GM12872 (cell line): ENCODE measurements around the gene RGS6.

Source experiments
- TF ChIP-seq, protein P1 (sequence below): IDR thresholded peaks from 3 replicates; pipeline ENCODE4 v1.5.1; 2011; ENCODE audit warnings: low read depth, mild to moderate bottlenecking, low read length, moderate library complexity; ENCODE audit not compliant: insufficient read depth

Gene RGS6

DNA sequence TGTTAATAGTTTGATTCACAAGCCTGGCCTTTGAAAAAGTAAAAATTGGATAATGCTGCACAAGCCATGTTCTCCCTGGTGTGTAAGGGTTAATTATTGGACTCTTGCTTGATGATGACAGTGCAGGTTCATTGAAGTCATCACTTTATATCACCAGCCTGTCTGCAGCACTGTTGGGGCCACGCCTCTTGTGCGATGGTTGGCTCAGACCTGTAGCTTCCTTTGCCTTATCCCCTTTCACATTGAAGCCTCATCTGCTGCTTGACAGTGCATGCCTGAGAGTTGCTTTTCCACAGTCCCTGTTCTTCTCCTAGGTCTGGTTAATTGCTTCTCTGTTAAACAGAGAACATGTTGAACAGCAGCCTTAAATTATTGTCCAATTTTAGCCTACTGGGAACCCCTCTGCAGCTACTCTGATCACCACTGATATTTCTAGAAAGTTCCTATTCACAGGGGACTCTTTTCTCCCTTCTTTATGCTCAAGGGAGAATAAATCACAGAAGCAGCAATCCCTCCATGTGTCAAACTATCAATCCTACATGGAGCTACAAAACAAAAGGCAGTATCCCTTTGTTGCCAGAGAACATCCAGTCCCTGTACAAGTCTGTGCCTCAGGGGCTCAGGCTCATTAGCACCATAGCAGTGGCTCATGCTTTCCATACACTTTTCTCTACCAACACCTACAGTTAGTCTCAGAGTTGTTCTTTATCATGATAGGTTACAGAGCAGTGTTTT, 322.1 kb downstream of the RGS6 start:
- TF ChIP-seq, protein P1, sequence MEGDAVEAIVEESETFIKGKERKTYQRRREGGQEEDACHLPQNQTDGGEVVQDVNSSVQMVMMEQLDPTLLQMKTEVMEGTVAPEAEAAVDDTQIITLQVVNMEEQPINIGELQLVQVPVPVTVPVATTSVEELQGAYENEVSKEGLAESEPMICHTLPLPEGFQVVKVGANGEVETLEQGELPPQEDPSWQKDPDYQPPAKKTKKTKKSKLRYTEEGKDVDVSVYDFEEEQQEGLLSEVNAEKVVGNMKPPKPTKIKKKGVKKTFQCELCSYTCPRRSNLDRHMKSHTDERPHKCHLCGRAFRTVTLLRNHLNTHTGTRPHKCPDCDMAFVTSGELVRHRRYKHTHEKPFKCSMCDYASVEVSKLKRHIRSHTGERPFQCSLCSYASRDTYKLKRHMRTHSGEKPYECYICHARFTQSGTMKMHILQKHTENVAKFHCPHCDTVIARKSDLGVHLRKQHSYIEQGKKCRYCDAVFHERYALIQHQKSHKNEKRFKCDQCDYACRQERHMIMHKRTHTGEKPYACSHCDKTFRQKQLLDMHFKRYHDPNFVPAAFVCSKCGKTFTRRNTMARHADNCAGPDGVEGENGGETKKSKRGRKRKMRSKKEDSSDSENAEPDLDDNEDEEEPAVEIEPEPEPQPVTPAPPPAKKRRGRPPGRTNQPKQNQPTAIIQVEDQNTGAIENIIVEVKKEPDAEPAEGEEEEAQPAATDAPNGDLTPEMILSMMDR, result no peak

DNA sequence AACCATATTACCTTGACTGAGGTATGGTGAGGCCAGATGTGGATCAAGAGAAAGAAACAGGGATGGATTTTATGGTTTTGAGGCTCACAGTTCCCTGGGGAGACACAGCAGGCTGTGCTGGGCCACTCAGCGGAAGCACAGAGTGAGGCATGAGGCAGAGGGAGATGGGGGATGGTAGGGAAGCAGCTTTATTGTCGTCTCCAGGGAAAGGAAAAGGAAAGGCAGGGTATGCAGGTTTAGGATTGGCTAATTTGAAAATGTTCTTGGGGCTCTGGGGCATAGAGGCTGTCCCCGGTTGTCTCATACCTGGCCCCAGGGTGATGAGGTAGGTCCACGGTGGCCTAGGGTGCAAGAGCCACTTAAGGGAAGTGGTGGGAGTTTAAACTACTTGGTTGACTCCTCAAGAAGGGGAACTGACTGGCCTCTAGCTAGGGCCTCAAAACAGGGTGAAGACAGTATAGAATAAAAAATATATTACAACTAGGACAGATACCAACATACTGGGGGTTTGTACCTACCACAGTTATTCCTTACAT, 322.8 kb downstream of the RGS6 start:
- TF ChIP-seq, protein P1, result no peak

DNA sequence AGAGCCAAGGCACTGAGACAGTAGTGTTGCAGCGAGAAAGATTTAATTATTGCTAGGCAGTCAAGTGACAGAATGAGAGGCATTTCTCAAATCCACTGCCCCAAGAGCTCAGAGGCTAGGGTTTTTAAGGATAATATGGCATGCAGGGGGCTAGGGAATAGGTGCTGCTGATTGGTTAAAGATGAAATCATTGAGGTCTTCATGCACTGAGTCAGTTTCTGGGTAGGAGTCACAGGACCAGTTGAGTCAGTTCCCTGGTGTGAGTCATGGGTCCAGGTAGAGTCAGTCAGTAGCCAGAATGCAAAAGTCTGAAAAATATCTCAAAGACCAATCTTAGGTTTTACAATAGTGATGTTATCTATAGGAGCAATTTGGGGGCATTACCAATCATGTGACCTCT, 323.8 kb downstream of the RGS6 start:
- TF ChIP-seq, protein P1, result no peak

DNA sequence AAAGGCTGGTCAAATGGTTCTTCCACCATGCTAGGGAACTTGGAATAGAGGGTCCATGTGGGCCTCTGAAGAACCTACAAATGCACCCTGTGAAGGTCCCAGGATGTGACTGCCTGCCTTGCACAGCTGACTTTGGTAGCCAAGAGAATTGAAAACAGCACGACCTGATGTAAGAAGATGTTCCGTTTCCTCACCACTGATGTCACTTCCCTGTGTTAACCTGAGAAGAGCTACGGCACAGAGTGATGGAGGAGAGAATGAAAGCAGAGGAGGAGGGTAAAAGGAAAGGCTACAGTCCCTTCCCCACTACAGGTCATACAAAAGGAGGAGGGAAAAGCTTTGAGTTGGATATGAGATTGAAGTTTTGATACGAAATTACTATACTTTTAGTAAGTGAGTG, 328.8 kb downstream of the RGS6 start:
- TF ChIP-seq, protein P1, result no peak

DNA sequence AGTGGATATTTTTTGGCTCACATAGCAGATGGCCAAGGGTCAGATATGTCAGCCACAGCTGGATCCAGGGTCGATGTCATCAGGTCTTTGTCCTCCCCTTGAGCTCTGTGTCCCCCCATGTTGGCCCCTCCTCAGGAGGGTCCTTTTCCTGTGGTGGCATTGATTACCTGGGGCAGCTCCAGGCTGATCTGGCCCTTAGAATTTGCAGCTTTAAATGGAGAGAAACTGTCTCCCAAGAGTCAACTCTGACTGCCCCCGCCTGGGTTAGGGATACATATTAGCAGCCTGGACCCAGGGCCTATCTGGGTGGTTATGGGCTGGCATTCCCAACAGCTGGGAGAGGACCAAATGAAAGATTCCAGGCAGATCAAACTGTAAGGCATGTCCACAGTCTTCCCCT, 330.5 kb downstream of the RGS6 start:
- TF ChIP-seq, protein P1, result no peak

DNA sequence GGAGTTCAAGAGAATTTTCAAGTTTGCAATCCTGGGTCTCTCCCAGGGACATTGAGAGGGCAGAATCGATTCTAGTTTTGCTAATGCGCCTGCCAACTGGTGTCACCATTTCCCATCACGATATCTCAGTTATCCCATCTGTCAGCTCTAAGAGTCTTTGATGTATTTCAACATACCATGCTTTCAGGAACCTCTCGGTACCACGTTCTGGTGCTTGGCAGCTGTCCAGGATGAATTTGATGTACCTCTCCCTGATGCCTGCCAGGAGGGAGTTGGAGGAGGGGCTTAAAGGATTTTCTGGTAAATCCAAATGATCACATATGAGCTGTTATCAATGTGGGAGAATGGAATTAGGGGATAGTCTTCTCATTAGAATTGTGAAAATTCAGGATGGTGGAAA, 332.5 kb downstream of the RGS6 start:
- TF ChIP-seq, protein P1, result no peak

DNA sequence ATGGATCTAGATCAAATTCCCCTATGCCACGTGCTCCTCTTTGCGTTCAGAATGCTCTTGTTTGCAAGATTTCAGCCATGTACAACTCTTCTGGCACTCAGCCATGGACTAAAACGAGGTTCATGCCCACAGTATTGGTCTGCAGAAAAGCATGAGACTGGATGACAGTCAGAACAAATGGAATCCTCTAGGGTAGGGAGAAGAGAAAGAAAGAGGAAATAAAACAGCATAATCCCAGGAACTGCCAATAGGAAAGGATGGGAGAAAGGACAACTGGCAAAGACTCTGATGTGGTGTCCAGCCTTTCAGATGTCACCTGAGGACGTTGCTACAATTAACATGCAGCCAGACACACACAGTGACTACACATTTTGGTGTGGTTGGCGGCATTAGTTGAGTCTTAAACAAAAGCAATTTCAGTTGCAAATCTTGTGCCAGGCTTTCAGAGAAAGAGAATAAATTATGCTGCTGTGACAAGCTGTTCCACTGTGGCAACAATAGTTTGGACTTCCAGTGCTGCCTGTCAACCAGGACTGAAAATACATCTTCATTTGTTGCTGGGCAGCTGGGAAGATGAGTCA, 338.0 kb downstream of the RGS6 start:
- TF ChIP-seq, protein P1, result no peak
